MM.1S (cell line): ENCODE data around the gene FAM20C.

ENCODE experiments used
- EZH2 ChIP-seq: fragments of 300-600 bp; sonication (generic); optimal IDR thresholded peaks from 2 replicates; pipeline ENCODE3; 2017; ENCODE audit warnings: low read depth, mild to moderate bottlenecking, antibody characterized with exemption, low read length, mixed read lengths
- EZH2phosphoT487 ChIP-seq: fragments of 300-600 bp; sonication (generic); IDR thresholded peaks from 2 replicates; pipeline ENCODE4 v1.6.1; 2018; ENCODE audit warnings: antibody characterized with exemption, low read length
- TF ChIP-seq, protein P1 (sequence below): fragments of 300-600 bp; sonication (generic); IDR thresholded peaks from 2 replicates; pipeline ENCODE4 v1.5.1; 2016; ENCODE audit warnings: antibody characterized with exemption, low read length, mixed read lengths

DNA sequence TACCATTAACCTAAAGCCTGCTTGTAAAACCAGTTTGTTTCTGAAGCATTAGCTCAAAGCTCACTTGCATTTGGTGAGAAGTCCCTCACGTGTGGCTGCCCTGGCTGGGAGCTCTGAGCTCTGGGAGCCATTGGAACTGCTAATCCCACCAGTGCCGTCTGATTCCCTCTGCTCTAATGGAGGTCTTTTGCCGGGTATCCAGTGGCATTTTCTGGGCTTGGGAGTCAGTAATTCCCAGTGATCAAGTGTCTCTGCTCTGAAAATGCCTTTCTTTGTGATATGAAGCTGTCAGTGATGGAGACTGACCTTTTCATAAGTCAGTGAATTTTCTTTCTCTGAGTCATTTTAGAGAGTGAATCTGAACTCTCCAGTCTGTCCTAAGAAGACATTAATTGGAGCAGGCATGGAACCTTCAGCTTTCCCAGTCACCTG is 36.9 kb upstream of the FAM20C start:
- TF ChIP-seq EZH2phosphoT487 (no peak), EZH2 (no peak)
- TF ChIP-seq, protein P1, sequence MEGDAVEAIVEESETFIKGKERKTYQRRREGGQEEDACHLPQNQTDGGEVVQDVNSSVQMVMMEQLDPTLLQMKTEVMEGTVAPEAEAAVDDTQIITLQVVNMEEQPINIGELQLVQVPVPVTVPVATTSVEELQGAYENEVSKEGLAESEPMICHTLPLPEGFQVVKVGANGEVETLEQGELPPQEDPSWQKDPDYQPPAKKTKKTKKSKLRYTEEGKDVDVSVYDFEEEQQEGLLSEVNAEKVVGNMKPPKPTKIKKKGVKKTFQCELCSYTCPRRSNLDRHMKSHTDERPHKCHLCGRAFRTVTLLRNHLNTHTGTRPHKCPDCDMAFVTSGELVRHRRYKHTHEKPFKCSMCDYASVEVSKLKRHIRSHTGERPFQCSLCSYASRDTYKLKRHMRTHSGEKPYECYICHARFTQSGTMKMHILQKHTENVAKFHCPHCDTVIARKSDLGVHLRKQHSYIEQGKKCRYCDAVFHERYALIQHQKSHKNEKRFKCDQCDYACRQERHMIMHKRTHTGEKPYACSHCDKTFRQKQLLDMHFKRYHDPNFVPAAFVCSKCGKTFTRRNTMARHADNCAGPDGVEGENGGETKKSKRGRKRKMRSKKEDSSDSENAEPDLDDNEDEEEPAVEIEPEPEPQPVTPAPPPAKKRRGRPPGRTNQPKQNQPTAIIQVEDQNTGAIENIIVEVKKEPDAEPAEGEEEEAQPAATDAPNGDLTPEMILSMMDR = no peak
